ENCODE results near the gene SCUBE1.

SCUBE1 gene

DNA sequence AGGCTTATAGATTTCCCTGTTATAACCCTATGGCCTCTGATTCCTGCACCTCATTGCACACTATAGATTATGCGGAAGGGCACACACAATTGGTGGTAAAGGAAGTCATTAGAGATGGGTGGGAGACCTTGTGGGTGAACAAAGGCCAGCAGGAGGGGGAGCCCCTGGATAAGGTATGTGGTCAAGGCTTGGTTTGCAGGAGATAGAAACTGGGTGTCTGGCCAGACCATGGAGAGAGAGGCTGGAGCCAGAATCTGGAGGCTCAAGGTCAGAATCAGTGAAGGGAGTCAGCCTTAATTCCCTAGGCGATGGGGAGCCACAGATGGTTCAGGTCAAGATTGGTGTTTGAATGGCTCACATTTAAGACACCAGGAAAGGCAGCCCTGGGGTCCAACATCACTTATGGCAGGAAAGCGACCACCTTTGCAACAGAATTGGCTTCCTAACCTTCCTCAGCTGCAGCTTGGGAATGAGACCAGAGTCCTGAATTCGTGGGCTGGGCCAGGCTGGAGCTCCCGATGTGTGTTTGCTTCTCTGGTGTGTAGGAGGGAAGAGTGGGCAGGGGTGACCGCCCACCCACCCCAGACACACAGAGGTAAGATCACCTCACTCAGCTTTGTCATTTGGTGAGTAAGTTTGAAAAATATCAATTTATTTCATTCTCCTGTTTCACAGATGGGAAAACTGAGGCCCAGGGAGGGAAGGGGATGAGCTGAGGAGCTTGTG, 22.7 kb upstream of the SCUBE1 start:
- no peak overlapping the region for H3K14ac ChIP-seq (ENCODE audit: low read length)
- H3K4me2 ChIP-seq (ENCODE audit: low read length) = no peak overlapping the region
- H3K4me3 ChIP-seq (ENCODE audit: low read depth, low read length) = no peak overlapping the region
- H3K9me3 ChIP-seq (ENCODE audit: insufficient read depth, low read depth, low read length) = peaks cover 3% of the 10 kb centered on the region
- H2AK5ac ChIP-seq (ENCODE audit: low read length) = no peak overlapping the region
- no peak overlapping the region for H4K12ac ChIP-seq (ENCODE audit: low read depth, low read length)
- H3K27me3 ChIP-seq (ENCODE audit: insufficient read depth, low read length) = no peaks in the 10 kb centered on the region
- H3K9ac ChIP-seq (ENCODE audit: low read length) = no peak overlapping the region
- H4K8ac ChIP-seq (ENCODE audit: low read depth, low read length) = no peak overlapping the region
- H3K79me2 ChIP-seq (ENCODE audit: control insufficient read depth, insufficient read depth, low read length, poor library complexity) = no peaks in the 10 kb centered on the region
- no peak overlapping the region for H3K18ac ChIP-seq (ENCODE audit: low read length)
- H3K4me1 ChIP-seq (ENCODE audit: control insufficient read depth in 1 of 2, insufficient read depth in 2 of 2, low read length in 2 of 2) = no peaks in the 10 kb centered on the region
- H3K4ac ChIP-seq (ENCODE audit: low read depth, low read length) = no peak overlapping the region
- no peak overlapping the region for H2AFZ ChIP-seq (ENCODE audit: insufficient read depth, low read length, poor library complexity)
- no peak overlapping the region for H3K23ac ChIP-seq (ENCODE audit: low read length)
- WGBS (ENCODE audit: extremely low coverage, insufficient coverage, insufficient read length) = no CpG with 5 or more reads among the region's 6 CpGs
- no peaks in the 10 kb centered on the region for H3K79me1 ChIP-seq (ENCODE audit: low read length)
- H2BK12ac ChIP-seq (ENCODE audit: low read length) = no peak overlapping the region
- no peak overlapping the region for H4K91ac ChIP-seq (ENCODE audit: low read depth, low read length)
- no peak overlapping the region for H3K27ac ChIP-seq (ENCODE audit: low read depth, low read length)
- no peaks in the 10 kb centered on the region for H3K36me3 ChIP-seq (ENCODE audit: control insufficient read depth in 1 of 2, insufficient read depth in 2 of 2, low read length in 2 of 2)
- no peak for DNase-seq
- H2BK5ac ChIP-seq (ENCODE audit: low read depth, low read length, poor library complexity) = no peak overlapping the region
- no peak overlapping the region for H2BK120ac ChIP-seq (ENCODE audit: insufficient read depth, low read length, poor library complexity)

DNA sequence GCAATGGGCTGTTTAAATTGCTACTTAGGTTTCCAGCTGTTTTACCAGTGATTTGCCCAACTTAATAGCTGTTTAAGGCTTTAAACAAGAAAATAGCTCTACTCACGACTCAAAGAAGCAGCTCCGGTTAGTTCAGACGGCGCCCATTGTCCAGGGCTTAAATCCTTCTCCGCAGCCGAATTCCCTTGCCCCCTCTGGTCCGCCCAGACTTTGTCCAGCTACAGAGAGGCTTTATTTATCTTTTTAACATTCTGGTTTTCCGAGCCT, 20.9 kb upstream of the SCUBE1 start:
- no peak overlapping the region for H2BK5ac ChIP-seq (ENCODE audit: low read depth, low read length, poor library complexity)
- no peak overlapping the region for H3K9ac ChIP-seq (ENCODE audit: low read length)
- H4K12ac ChIP-seq (ENCODE audit: low read depth, low read length) = no peak overlapping the region
- no peak overlapping the region for H4K91ac ChIP-seq (ENCODE audit: low read depth, low read length)
- no CpG with 5 or more reads among the region's 8 CpGs for WGBS (ENCODE audit: extremely low coverage, insufficient coverage, insufficient read length)
- H3K14ac ChIP-seq (ENCODE audit: low read length) = no peak overlapping the region
- H2AK5ac ChIP-seq (ENCODE audit: low read length) = no peak overlapping the region
- H3K27ac ChIP-seq (ENCODE audit: low read depth, low read length) = no peak overlapping the region
- no peak overlapping the region for H3K18ac ChIP-seq (ENCODE audit: low read length)
- H3K4me3 ChIP-seq (ENCODE audit: low read depth, low read length) = no peak overlapping the region
- H3K79me2 ChIP-seq (ENCODE audit: control insufficient read depth, insufficient read depth, low read length, poor library complexity) = no peaks in the 10 kb centered on the region
- H3K27me3 ChIP-seq (ENCODE audit: insufficient read depth, low read length) = no peaks in the 10 kb centered on the region
- DNase-seq = no peak
- H2AFZ ChIP-seq (ENCODE audit: insufficient read depth, low read length, poor library complexity) = no peak overlapping the region
- H3K36me3 ChIP-seq (ENCODE audit: control insufficient read depth in 1 of 2, insufficient read depth in 2 of 2, low read length in 2 of 2) = no peaks in the 10 kb centered on the region
- H2BK120ac ChIP-seq (ENCODE audit: insufficient read depth, low read length, poor library complexity) = no peak overlapping the region
- no peak overlapping the region for H2BK12ac ChIP-seq (ENCODE audit: low read length)
- H3K4ac ChIP-seq (ENCODE audit: low read depth, low read length) = no peak overlapping the region
- H4K8ac ChIP-seq (ENCODE audit: low read depth, low read length) = no peak overlapping the region
- H3K4me2 ChIP-seq (ENCODE audit: low read length) = no peak overlapping the region
- peaks cover 3% of the 10 kb centered on the region for H3K9me3 ChIP-seq (ENCODE audit: insufficient read depth, low read depth, low read length)
- H3K79me1 ChIP-seq (ENCODE audit: low read length) = no peaks in the 10 kb centered on the region
- no peak overlapping the region for H3K23ac ChIP-seq (ENCODE audit: low read length)
- H3K4me1 ChIP-seq (ENCODE audit: control insufficient read depth in 1 of 2, insufficient read depth in 2 of 2, low read length in 2 of 2) = no peaks in the 10 kb centered on the region

DNA sequence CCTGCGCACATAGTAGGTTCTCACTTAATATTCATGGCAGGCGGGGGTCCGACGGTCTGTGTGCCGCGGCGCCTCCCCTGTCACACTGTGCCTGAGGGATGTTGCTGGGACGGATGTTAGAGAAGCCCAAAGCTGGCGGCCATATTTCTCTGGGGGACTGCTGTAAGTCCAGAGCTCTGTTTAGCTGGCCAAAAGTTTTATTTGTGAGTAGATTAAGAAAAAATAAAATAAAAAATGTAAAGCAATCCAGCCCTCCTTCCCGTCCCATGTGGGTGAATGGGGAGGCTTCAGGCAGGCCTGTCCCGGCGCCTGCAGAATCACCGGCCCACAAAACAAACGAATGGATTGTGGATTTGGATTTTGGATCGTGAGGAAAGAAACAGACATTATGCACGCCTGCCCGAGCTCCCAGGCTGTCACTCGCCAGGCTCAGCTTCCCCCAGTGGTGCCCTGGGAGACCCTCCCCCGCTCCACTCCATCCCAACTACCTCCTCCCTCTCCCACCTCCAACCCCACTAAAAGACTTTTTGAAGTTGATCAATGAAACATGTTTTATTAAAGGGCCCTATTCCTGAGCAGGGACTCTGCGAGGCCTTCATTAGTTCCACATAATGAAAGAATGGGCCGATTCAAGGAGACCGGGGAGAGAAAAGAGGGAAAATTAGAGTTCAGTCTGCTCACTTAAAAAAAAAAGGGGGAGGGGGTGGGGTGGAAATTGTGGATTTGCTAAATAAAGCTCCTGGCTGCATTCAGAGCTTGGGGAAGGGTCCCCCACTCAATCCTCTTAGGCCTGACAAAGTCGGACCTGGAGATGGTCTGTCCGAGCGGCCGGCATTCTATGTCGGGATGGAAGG, 20.4 kb upstream of the SCUBE1 start:
- Histone ChIP-seq H2BK12ac (ENCODE audit: low read length) (no peak overlapping the region), H3K9me3 (ENCODE audit: insufficient read depth, low read depth, low read length) (peaks cover 3% of the 10 kb centered on the region), H4K91ac (ENCODE audit: low read depth, low read length) (no peak overlapping the region), H3K23ac (ENCODE audit: low read length) (no peak overlapping the region), H4K8ac (ENCODE audit: low read depth, low read length) (no peak overlapping the region), H3K4me3 (ENCODE audit: low read depth, low read length) (no peak overlapping the region), H3K36me3 (ENCODE audit: control insufficient read depth in 1 of 2, insufficient read depth in 2 of 2, low read length in 2 of 2) (no peaks in the 10 kb centered on the region), H2BK120ac (ENCODE audit: insufficient read depth, low read length, poor library complexity) (no peak overlapping the region), H3K4me2 (ENCODE audit: low read length) (no peak overlapping the region), H3K9ac (ENCODE audit: low read length) (no peak overlapping the region), H2BK5ac (ENCODE audit: low read depth, low read length, poor library complexity) (no peak overlapping the region), H4K12ac (ENCODE audit: low read depth, low read length) (no peak overlapping the region), H3K27me3 (ENCODE audit: insufficient read depth, low read length) (no peaks in the 10 kb centered on the region), H3K18ac (ENCODE audit: low read length) (no peak overlapping the region), H3K27ac (ENCODE audit: low read depth, low read length) (no peak overlapping the region), H3K14ac (ENCODE audit: low read length) (no peak overlapping the region), H2AFZ (ENCODE audit: insufficient read depth, low read length, poor library complexity) (no peak overlapping the region), H2AK5ac (ENCODE audit: low read length) (no peak overlapping the region), H3K4me1 (ENCODE audit: control insufficient read depth in 1 of 2, insufficient read depth in 2 of 2, low read length in 2 of 2) (no peaks in the 10 kb centered on the region), H3K79me2 (ENCODE audit: control insufficient read depth, insufficient read depth, low read length, poor library complexity) (no peaks in the 10 kb centered on the region), H3K79me1 (ENCODE audit: low read length) (no peaks in the 10 kb centered on the region), H3K4ac (ENCODE audit: low read depth, low read length) (no peak overlapping the region)
- DNase-seq = no peak
- WGBS (ENCODE audit: extremely low coverage, insufficient coverage, insufficient read length) = no CpG with 5 or more reads among the region's 27 CpGs

DNA sequence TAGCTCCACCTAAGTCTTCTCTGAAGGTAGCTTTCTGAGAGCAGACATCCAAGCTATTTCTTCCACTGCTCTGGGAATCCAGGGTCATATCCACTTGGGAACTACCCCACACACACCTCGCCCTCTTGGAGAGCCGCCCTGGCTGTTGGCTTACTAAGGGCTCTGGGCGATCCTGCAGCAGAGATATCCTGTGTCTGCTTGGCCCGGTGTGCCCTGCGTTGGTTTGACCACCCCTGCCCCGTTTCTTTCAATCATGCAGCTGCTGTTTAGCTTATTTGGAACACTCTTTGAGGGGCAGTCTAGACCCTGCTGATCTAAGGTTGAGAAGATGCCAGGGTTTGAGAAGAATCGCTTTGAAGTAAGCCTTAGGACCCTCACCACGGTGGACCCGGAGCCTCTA, 17.4 kb upstream of the SCUBE1 start:
- no peak overlapping the region for H3K14ac ChIP-seq (ENCODE audit: low read length)

More for the DNA sequence above, 17.4 kb upstream of the SCUBE1 start:
- H3K18ac ChIP-seq (ENCODE audit: low read length) = no peak overlapping the region
- no peak overlapping the region for H4K12ac ChIP-seq (ENCODE audit: low read depth, low read length)
- no peak overlapping the region for H3K4me3 ChIP-seq (ENCODE audit: low read depth, low read length)
- no peak overlapping the region for H4K8ac ChIP-seq (ENCODE audit: low read depth, low read length)
- no peaks in the 10 kb centered on the region for H3K27me3 ChIP-seq (ENCODE audit: insufficient read depth, low read length)
- no peak overlapping the region for H2BK120ac ChIP-seq (ENCODE audit: insufficient read depth, low read length, poor library complexity)
- H3K4me1 ChIP-seq (ENCODE audit: control insufficient read depth in 1 of 2, insufficient read depth in 2 of 2, low read length in 2 of 2) = no peaks in the 10 kb centered on the region
- no peak overlapping the region for H3K4me2 ChIP-seq (ENCODE audit: low read length)
- no peak overlapping the region for H4K91ac ChIP-seq (ENCODE audit: low read depth, low read length)
- no peak overlapping the region for H2BK12ac ChIP-seq (ENCODE audit: low read length)
- no peak overlapping the region for H3K27ac ChIP-seq (ENCODE audit: low read depth, low read length)
- no CpG with 5 or more reads among the region's 9 CpGs for whole genome bisulfite sequencing (ENCODE audit: extremely low coverage, insufficient coverage, insufficient read length)
- no peak overlapping the region for H3K23ac ChIP-seq (ENCODE audit: low read length)
- no peaks in the 10 kb centered on the region for H3K79me2 ChIP-seq (ENCODE audit: control insufficient read depth, insufficient read depth, low read length, poor library complexity)
- H2BK5ac ChIP-seq (ENCODE audit: low read depth, low read length, poor library complexity) = no peak overlapping the region
- H3K4ac ChIP-seq (ENCODE audit: low read depth, low read length) = no peak overlapping the region
- no peak overlapping the region for H2AK5ac ChIP-seq (ENCODE audit: low read length)
- H3K79me1 ChIP-seq (ENCODE audit: low read length) = no peaks in the 10 kb centered on the region
- H3K9ac ChIP-seq (ENCODE audit: low read length) = no peak overlapping the region
- no peak overlapping the region for H2AFZ ChIP-seq (ENCODE audit: insufficient read depth, low read length, poor library complexity)
- no peaks in the 10 kb centered on the region for H3K36me3 ChIP-seq (ENCODE audit: control insufficient read depth in 1 of 2, insufficient read depth in 2 of 2, low read length in 2 of 2)
- no peak for DNase-seq
- no peaks in the 10 kb centered on the region for H3K9me3 ChIP-seq (ENCODE audit: insufficient read depth, low read depth, low read length)
